Activated gamma-delta T cell (primary cell): ENCODE results near the gene ARHGAP33.
"Not testable (repeated sequence)": the region's sequence is repeated elsewhere in the genome, so short reads cannot be mapped to it uniquely, and the experiment has no call there.

Source experiments
- DNase-seq: peaks from one replicate; lab custom pipeline; 2025; lab: John Stamatoyannopoulos, UW

The ARHGAP33 gene

GRCh38 chr19:35792312-35792711 is 16.9 kb downstream of the ARHGAP33 start:
- DNase-seq: no peak

DNA sequence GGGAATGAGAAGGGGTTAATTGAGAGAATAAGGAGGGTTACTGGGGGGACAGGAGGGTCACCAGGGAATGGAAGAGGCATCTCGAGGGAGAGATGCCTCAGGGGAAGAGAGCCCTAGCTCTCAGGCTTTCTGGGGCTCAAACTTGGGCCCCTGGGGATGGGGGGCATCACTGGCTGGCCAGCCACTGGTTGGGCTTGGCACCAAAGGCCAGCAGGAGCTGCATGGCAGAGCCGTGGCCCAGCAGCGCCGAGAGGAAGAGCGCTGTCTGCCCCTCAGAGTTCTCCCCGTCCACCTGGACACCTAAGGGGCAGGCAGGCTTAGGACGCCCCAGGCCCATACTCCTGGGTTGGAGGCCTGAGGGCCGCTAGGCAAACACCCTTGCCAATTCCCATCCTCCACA is 17.5 kb downstream of the ARHGAP33 start:
- DNase-seq: no peak

GRCh38 chr19:35793381-35794165 is 18.2 kb downstream of the ARHGAP33 start:
- no peak for DNase-seq

DNA sequence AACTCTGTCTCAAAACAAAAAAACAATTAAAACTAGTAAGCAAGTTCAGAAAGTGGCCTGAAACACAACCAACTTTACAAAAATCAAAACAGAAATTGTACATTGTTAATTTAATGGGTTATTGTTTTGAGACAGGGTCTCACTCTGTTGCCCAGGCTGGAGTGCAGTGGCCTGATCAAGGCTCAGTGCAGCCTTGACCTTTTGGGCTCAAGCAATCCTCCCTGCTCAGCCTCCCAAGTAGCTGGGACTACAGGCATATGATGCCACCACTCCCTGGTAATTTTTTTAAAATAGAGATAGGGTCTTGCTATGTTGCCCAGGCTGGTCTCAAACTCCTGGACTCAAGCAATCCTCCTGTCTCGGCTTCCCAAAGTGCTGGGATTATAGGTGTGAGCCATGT is 20.2 kb downstream of the ARHGAP33 start:
- not testable (repeated sequence) for DNase-seq

DNA sequence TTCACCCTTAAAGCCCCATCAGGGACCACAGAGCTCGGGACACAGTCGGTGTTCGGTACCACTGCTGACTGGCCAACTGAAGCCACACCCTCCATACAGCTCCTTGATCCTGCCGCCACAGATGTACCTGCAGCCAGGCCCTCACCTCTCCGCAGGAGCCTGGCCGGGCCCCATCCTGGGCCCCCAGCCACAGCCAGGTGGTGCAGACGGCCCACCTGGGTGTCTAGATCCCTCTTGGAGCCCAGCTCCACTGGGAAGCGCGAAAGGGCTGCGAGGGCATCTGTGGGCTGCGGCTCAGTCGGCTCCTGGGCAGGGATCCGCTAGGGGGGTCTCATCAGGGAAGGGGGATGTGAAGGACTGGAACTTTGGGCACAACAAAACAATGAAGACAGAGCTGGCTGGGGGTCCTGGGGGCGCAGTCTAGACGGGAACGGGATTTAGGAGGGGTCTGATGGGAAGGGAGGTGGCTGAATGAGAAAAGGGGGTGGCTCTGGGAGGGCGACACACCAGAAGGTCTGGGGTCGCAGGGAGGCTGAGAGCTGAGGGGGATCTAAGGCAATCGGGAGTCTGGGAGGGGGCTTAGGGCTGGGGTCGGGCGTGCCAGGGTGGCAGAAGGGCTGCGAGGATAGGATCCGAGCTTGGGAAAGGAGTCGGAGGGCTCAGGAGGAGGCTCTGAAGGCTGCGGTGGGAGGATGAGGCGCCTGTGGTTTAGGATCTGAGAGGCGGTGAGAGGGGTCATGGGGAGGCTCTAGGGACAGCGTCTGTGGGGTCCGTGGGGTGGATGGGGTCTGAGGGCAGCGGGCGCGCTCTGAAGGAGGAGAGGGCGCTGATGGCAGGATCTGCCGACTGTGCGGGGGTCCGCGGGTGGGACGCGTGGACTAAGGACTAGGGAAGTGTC is 21.5 kb downstream of the ARHGAP33 start:
- DNase-seq: no peak

- DNase-seq: no peak
These were observed 22.3 kb downstream of the ARHGAP33 start for GRCh38 chr19:35797663-35798062.

- no peak for DNase-seq
These were observed 26.5 kb downstream of the ARHGAP33 start for GRCh38 chr19:35801828-35802227.

GRCh38 chr19:35805526-35806102 is 30.2 kb downstream of the ARHGAP33 start:
- no peak for DNase-seq

GRCh38 chr19:35806597-35806996 is 31.2 kb downstream of the ARHGAP33 start:
- no peak for DNase-seq

- DNase-seq: no peak
These were observed 32.3 kb downstream of the ARHGAP33 start for GRCh38 chr19:35807633-35808032.

GRCh38 chr19:35811317-35812219 is 36.2 kb downstream of the ARHGAP33 start:
- DNase-seq: no peak

GRCh38 chr19:35812220-35813042 is 37.1 kb downstream of the ARHGAP33 start, which contains the start of gene PRODH2:
PRODH2 (minus strand) TSS chr19:35812845; CDS start chr19:35812805, 40 bp downstream.
- no peak for DNase-seq

DNA sequence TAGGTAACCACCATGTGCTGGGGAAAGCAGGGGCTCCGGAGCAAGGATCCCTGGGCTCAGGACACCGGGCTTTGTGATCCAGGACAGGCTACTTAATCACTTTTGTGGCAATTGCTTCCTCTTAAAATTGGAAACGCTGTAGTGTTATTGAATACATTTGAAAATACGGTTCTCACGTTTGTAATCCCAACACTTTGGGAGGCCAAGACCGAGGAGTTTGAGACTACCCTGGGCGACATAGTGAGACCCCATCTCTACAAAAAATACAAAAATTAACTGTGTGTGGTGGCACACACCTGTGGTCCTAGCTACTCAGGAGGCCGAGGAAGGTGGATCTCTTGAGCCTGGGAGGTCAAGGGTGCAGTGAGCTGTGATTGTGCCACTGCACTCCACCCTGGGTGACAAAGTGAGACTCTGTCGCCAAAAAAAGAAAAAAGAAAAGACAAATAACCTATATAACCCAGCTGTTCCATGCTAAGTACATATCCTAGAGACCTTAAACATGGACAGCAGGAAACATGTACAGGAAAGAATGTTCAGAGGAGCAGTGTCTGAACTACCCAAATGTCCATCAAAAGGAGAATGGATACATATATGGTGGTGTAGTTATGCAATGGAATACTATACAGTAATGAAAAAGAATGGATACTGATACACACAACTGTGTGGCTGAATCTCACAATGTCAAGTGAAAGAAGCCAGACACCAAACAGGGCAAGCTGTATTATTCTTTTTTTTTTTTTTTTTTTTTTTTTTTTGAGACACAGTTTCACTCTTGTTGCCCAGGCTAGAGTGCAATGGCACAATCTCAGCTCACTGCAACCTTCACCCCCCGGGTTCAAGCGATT is 37.9 kb downstream of the ARHGAP33 start:
- no peak for DNase-seq

- no peak for DNase-seq
These were observed 40.9 kb downstream of the ARHGAP33 start for GRCh38 chr19:35816262-35816661.

DNA sequence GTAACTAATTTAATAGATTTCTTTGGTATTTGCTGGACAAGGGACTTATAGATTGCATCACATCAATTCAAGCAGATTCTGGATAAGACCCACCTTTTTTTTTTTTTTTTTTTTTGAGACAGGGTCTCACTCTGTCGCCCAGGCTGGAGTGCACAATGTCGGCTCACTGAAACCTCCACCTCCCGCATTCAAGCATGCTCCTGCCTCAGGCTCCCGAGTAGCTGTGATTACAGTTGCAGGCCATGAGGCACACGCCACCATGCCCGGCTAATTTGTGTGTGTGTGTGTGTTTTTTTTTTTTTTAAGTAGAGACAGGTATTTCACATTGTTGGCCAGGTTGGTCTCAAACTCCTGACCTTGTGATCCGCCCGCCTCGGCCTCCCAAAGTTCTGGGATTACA is 41.5 kb downstream of the ARHGAP33 start:
- DNase-seq: no peak

DNA sequence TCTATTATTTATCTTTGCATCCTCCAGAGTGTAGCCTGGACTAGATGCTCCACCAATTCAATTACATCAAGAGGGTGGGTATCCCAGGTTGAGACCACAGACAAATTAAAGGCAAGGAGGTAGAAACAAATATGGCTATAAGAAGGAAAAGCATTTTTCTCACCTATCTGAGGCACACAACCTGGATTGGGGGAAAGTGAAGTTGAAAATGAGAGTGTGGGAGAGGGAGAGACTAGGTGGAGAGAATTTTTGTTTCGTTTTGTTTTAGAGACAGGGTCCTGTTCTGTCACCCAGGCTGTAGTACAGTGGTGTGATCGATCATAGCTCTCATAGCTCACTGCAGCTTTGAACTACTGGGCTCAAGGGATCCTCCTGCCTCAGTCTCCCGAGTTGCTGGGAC is 43.1 kb downstream of the ARHGAP33 start:
- no peak for DNase-seq

- DNase-seq: no peak
These were observed 47.2 kb downstream of the ARHGAP33 start for GRCh38 chr19:35822579-35822978.

DNA sequence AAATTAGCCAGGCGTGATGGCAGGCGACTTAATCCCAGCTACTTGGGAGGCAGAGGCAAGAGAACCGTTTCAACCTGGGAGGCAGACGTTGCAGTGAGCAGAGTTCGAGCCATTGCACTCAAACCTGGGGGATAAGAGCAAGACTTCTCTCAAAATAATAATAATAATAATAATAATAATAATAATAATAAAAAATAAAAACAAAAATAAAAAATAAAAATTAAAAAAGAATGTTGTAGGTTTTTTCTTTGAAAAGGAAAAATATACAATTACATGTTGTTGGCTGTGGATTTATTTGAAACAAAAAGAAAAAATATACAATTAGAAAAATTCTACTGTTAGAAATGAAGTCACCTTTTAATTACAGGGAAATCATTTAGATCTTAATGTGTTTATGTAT is 48.8 kb downstream of the ARHGAP33 start:
- no peak for DNase-seq

GRCh38 chr19:35828692-35829301 is 53.4 kb downstream of the ARHGAP33 start:
- DNase-seq: no peak
